ENCODE measurements around the gene CCDC93.
A peak's percentile ranks its signal among the peaks of the same experiment; 100 is the strongest.

Gene CCDC93

GRCh38 chr2:117984208-117984607 lies 29.7 kb downstream of the CCDC93 start:
- DNase-seq = no peak

GRCh38 chr2:117983040-117983439 lies 30.8 kb downstream of the CCDC93 start:
- DNase-seq = peak; percentile 8 to 54 (median 14)

GRCh38 chr2:117982376-117983033 lies 31.4 kb downstream of the CCDC93 start:
- DNase-seq = peak in 2 of 3 donors; percentile 10

GRCh38 chr2:117981810-117982209 lies 32.1 kb downstream of the CCDC93 start:
- DNase-seq = no peak

GRCh38 chr2:117980783-117981676 lies 32.8 kb downstream of the CCDC93 start:
- DNase-seq = peak; percentile 73 to 98 (median 95)

GRCh38 chr2:117979911-117980701 lies 33.8 kb downstream of the CCDC93 start:
- DNase-seq = peak; percentile 63 to 83 (median 77)

- DNase-seq = no peak
Measured at GRCh38 chr2:117977696-117978095, 36.2 kb downstream of the CCDC93 start.

GRCh38 chr2:117976581-117976980 lies 37.3 kb downstream of the CCDC93 start:
- no peak for DNase-seq

GRCh38 chr2:117973498-117974082 lies 40.3 kb downstream of the CCDC93 start:
- no peak for DNase-seq

GRCh38 chr2:117972476-117973123 lies 41.3 kb downstream of the CCDC93 start:
- DNase-seq = no peak

- no peak for DNase-seq
Measured at GRCh38 chr2:117968722-117969121, 45.1 kb downstream of the CCDC93 start.

- peak in 2 of 3 donors; percentile 16 to 22 for DNase-seq
Measured at GRCh38 chr2:117967977-117968718, 45.7 kb downstream of the CCDC93 start.

- no peak for DNase-seq
Measured at GRCh38 chr2:117963446-117963845, 50.4 kb downstream of the CCDC93 start.

- no peak for DNase-seq
Measured at GRCh38 chr2:117961201-117961600, 52.7 kb downstream of the CCDC93 start.

- DNase-seq = no peak
Measured at GRCh38 chr2:117960231-117960630, 53.6 kb downstream of the CCDC93 start.

- DNase-seq = peak; percentile 19 to 29 (median 25)
Measured at GRCh38 chr2:117958186-117958585, 55.7 kb downstream of the CCDC93 start.

GRCh38 chr2:117957616-117958015 lies 56.3 kb downstream of the CCDC93 start:
- no peak for DNase-seq

- peak in 2 of 3 donors; percentile 5 to 10 for DNase-seq
Measured at GRCh38 chr2:117956036-117956796, 57.7 kb downstream of the CCDC93 start.

- DNase-seq = no peak
Measured at GRCh38 chr2:117953231-117953630, 60.6 kb downstream of the CCDC93 start.

GRCh38 chr2:117952701-117953100 lies 61.2 kb downstream of the CCDC93 start:
- no peak for DNase-seq

GRCh38 chr2:117952228-117952627 lies 61.6 kb downstream of the CCDC93 start:
- DNase-seq = no peak
